Muscle of arm (tissue), 12 donors: ENCODE results near the gene CSNK1D. TPM values are rescaled to one million over a fixed set of nuclear protein-coding genes. Genes with fewer than 3 reads are reported as not detected.

Source experiments
- DNase-seq: peaks from one replicate; pipeline ENCODE4 v3.0.0-alpha.2; 2013
- polyA plus RNA-seq, 12 donors: library from polyadenylated mRNA; unstranded; fragments of 120-200 nt; gene quantifications; one replicate each; pipeline ENCODE4 v1.2.1, GENCODE V29; 2013; ENCODE audit not compliant: insufficient read length in 12 of 12

The CSNK1D gene
- polyA plus RNA-seq, 12 donors = 59.7 to 121 (median 65.0) TPM; not detected in 1

DNA sequence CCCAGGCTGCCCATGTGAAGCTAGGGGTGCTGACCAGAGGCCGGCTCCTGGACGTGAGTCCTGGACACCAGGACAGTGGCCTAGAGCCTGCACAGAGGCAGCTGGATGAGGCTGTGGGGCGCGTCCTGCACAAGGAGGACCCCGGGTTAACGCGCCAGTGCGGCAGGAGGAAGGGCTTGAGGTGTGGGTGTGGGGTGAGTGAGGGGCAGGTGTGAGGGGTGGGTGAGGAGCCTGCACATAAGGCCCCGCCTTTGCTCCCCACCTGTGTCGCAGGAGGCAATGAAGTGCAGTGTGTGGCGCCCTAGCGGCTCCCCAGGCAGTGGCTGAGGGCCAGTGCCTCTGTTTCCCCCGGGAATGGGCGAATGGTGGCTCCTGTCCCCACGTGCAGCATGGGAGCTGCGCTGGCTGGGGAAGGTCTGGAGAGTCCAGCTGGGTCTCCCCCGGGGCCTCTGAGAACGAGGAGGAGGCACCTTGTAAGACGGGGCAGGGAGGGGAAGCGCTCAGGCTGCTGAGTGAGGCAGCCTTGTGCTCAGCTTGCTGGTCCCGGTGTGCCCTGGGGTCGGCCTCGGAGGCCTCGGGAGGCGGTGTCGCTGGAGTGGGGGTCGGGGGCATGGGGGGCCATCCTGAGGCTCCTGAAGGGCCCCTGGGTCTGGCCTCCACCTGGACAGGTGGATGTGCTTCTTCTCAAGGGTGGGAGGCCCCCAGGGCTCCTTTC, 40.7 kb upstream of the CSNK1D start:
- DNase-seq = no peak

DNA sequence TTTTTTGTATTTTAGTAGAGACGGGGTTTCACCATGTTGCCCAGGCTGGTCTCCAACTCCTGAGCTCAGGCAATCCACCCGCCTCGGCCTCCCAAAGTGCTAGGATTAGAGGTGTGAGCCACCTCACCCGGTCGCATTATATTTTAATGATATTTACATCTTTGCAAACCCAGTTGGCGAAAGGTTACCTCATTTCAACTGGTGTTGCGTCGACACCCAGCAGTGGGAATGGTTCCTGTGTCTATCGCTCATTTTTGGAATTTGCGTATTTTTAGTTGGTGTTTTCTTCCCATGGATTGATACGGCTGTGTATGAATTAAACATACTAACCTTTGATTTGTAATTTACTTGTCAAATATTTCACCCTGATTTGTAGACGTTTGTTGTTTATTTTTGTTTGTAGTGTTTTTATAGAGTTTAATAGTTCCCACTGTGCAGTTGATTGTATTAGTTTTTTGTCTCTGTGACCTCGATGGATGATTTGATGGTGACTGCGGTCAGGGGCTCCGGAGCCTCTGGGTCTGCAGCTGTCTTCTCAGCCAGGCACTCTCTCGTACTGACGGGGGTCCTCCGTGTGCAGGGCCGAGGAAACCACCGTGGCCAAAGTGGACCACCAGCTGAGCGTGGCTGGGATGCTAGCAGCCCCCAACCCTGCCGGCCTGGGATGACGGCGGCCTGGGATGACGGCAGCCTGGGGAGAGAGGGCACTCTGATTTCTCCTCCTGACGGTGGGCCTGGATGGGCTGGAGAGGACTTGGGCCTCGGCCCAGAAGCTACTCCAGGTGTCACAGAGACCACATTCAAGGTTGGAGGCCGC, 39.9 kb upstream of the CSNK1D start:
- DNase-seq = no peak

DNA sequence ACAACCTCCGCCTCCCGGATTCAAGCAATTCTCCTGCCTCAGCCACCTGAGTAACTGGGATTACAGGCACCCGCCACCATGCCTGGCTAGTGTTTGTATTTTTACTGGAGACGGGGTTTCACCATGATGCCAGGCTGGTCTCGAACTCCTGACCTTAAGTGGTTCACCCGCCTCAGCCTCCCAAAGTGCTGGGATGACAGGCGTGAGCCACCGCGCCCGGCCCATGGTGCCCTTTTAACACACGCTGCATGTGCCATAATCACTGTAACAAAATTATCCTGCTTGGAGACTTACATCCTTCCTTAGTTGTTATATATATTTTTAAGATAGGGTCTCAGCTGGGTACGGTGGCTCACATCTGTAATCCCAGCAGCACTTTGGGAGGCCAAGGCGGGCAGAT, 38.5 kb upstream of the CSNK1D start:
- no peak for DNase-seq

DNA sequence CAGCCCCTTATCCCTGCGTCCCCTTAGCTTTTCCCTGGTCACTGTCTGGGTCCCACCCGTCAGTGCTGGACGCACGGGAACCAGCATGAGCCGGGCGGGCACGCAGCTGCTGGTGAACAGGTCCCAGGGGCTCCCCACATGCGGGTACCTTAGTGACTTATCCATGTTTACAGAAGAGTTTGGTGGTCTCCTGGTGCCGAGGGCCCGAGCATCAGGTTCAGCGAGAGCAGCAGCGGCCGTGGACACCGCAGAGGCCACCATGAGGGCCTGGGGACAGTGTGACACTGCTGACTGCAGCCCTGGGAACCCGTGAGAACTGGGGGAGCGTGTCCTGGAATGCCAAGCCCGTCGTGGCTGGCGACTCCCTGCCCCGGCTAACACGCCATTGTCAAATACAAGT, 37.4 kb upstream of the CSNK1D start:
- DNase-seq = no peak

DNA sequence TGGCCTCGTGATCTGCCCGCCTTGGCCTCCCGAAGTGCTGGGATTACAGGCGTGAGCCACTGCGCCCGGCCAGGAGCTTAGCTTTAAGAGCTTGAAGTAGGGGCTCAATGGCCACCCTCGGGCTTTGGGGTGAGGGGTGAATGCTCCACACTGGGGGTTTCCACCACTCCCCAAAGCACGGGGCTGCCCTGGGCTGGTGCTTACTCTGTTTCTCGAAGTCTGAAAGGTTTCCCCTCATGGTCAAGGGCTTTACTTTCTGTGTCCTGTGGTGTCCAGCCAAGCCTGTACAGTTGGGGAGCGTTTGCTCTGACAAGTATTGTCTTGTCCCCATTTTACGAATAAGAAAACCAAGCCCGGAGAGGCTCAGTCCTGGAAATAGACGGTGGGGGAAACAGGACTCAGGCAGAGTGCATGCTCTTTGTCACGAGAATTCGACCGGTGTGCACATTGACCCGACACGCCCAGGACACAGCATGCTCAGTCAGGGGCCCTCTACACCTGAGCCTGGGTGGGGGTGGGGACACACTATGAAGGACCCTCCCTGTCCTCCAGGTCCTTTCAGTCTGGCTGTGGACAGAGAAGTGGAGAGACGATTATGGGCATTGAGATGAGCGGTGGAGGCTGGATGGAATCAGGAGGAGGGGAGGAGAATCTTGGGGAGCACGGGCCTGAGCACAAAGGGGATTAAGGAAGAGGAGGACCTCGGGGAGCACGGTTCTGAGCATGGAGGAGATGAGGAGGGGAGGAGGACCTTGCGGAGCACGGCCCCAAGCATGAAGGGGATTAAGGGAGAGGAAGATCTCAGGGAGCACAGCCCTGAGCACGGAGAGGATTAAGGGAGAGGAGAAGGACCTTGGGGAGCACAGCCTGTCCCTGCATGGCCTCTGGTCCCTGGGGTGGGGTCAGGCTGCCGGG, 36.4 kb upstream of the CSNK1D start:
- DNase-seq = no peak

DNA sequence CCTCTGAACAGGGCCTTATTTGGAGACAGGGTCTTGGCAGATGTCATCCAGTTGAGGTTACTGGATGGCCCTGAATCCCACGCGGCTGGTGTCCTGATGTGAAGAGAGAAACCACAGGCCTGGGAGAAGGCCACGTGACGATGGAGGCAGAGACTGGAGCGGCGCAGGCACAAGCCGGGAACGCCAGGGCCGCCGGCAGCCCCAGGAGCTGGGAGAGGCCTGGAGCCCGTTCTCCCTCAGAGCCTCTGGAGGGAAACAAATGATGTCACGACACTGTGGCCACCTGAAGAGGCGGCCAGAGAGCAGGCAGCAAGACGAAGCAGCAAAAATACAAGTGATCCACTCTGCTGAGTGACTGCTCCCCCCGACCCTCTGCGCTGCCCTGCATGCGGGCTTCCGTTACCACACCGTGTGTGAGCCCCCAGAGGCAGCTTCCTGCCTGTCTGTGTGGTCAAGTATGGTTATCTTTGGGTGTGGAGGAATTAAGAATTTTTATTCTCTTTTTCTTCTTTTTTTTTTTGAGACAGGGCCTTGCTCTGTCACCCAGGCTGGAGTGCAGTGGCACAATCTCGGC, 32.3 kb upstream of the CSNK1D start:
- DNase-seq = no peak

DNA sequence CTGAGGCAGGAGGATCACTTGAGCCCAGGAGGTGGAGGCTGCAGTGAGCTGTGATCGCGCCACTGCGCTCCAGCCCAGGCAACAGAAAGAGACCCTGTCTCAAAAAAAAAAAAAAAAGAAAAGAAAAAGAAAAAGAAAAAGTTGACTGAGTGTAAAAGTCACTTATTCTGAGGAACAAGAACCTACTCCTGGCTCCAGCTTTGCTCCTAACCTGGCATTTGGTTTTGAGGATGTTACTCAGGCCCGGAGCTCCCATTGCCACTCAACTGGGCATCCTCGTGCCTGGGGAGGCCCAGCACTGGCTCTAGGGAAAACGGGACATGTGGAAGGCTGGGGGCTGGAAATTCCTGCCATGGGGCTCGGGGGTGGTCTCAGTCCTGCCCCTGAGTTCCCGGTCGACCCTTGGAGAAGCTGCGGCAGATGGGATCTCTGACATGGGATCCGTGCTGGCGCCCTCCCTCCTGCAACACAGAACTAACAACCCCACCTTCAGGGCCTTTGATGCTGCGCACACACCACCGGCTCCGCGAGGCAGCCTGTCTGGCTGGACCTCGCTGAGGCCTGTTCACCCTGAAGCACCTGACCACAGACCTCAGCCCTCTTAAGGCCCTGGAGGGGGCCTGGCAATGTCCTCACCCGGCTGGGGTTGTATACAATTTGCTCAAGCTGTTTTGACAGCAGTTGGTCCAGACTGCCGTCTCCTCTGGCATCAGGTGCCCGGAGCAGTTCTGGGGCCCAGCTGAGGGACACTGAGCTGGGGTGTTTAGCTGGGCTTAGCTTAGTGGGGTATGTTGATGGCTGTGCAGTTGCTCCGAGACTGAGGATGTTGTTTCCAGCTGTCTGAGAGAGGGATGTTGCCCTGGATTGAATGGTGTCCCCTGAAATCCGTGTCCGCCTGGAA, 31.6 kb upstream of the CSNK1D start:
- no peak for DNase-seq

DNA sequence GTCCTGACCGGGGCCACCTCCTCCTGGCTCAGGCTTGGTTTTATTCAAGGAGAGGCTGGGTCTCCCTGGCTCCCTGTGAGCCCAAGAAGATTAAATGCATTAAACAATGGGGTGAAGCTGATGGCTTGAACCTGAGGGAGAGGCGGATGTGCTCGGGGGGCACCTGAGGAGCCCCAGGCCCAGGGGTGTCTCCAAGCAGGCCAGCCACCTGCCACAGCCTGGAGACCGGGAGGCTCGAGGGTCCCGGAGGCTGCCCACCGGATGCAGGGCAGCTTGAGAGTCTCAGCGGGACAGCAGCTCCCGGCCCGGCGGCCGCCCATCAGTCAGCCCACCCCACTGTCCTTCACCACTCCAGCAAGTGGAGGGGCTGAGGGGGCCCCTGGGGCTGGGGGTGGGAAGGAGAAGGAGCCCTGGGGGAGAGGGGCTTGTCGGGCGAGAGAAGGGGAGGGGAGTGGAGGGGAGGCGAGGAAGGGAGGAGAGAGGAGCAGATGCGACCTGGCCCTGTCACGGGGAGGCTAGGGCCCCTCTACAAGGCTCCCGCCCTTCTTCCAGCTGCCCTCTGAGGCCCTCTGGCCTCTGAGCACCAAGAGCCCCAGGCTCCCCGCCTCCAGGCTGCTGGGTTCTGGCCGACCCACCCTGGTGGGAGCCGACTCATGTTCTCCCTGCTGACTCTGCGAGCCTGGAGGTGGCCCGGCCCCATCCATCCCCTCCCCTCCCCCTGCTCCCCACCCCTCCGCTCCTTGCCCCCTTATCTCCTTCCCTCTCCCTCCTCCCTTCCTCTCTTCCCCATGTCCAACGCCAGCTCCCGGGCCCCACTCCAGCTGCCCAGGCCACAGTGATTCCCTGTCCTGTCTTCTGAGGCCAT, 30.7 kb upstream of the CSNK1D start:
- no peak for DNase-seq

DNA sequence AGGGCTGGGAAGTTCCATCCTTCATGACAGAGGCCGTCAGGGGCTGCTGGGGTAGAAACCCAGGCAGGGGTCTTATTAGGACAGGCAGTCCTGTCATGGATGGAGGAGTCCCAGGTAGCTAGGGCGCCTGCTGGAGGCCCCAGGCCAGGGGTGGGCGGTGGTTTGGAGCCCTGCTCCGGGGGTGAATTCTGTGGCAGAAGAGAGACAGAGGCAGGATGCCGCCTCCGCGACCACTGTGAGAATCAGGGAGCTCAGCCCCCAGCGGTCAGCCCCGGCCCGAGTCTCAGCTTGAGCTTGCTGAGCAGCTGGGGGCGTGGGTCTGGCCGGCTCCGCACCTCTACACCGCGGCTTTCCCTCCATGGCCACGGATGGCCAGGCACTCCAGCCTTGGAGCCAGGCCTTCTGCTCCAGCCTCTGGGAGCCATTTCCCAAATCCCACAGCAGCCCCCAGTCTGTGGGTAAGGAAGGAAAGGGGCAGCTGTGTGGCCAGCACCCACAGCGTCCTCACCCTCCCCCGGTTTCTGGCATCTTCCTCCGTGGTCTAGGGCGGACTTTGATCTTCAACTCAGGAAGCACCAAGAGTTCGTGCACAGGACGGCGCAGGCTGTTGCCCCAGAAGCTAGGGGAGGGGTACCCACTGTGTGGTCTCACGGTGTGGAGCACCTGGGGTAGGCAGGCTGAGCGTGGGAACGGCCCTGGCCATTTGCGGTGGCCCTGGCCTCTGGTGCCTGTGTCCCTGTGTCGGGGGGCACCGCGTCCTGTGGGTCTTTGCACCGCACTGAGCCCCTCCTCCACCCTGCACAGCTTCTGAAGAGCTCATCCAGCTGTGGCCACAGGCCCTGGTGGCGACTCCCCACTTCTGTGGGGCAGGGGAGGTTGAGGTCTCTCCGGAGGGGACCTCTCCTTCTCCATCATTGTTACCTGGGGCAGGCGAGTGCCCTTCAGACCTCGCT, 29.8 kb upstream of the CSNK1D start:
- DNase-seq = no peak

DNA sequence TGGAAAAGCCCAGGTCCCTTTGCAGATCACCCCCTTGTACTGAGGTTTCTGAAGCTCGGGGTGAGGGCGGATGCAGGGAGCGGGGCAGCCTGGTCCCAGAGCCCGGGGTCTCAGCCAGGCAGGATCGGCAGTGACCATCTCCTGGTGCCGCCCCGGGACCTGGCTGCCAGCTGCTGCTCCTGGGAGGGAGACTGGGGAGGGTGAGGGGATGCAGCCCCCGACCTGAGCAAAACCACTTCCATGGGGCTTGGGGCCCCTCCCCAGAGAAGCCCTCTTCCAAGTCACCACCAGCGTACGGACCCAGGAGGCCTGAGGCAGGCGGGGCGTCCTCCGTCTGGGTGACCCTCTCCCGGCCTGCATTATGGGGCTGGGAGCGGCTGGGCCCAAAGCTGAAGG, 29.1 kb upstream of the CSNK1D start:
- DNase-seq = no peak

DNA sequence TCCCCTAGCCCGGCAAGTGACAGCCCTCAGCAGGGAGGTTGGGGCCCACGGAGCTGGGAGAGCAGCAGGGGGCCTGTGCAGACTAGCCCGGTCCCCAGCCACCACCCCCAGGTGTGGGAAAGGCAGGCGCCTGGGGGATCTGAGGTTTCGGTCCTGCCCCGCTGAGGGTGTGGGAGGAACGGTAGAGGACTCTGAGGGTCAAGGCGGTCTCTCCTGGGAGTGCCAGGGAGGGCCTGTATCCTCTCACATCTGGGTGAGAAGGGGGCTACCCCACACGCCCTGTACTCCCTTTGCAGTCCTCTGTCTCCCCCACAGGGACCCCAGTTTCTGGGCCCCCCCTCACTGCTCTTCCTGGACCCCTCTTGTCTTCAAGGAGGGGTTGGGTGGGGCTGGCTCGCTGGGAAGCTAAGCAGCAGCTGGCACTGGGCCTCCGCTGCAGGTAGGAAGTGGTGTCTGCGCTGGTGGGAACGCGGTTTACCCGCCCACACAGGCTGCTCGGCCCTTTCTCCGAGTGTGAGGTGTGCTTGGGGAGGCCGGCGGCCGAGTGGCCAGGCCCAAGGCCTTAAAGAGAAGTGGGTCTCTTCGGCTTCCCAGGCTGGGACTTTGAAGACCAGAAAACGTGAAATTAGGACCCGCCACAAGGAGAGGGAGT, 28.5 kb upstream of the CSNK1D start:
- DNase-seq = no peak

DNA sequence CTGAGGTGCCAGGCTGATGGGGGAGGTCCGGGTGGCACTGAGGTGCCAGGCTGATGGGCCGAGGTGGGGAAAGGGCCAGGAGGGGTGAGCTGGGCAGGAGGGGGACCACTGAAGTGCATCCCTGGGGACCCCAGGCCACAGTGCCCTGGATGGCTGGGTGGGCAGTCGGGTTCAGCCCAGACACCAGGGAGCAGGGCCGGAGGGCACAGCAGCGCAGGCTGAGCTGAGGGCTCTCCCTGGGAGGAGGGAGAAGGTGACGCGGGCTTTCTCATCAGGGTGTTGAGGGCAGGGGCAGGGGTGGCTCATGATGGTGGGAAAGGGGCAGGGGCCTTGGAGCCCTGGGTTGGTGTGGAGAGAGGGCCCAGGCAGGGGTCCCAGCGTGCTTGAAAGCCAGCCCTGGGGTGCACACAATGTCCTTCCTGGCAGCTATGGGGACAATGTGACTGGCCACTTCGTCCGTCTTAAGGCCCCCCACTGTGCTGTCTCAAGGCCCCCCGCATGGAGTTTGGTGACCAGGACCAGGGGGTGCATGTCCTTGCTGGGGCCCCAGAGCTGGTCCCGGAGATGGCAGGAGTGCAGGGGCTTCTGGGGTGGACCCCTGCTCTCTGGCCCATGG, 27.9 kb upstream of the CSNK1D start:
- DNase-seq = no peak

DNA sequence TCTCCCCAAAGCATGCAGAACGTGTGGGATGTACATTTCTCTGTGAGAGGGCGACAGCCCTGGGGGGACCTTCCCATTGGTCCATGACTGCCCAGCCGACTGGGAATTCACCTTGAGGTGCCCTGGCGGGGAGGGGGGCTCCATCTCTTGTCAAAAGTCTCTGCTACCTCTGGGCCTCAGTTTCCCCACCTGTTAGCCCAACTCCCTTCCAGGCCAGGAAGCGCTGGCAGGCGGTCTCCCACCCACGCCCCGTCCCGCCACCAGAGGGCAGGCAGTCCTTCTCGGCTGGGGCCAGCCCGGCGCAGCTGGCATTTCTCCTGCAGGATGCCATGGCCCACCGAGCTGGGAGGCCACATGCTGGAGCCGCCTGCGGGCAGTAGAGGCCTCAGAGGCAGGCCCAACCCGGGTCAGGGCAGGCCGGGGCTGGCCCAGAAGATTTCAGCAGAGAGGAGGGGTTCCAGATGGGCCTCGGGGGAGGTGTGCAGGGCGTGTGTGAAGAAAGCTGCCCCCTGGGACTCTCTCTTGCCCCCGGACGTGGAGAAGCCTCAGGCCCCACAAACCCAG, 27.3 kb upstream of the CSNK1D start:
- DNase-seq = peak; percentile 35

DNA sequence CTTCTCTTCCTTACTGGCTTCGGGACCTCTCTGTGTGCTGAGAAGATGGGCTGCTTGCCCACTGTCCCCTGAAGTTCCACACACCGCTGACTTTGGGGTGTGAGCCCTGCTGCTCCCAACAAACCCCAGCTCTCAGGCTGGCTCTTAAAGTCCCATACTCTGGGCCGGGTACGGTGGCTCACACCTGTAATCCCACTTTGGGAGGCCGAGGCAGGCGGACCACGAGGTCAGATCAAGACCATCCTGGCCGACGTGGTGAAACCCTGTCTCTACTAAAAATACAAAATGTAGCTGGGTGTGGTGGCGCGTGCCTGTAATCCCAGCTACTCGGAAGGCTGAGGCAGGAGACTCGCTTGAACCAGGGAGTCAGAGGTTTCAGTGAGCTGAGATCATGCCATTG, 26.7 kb upstream of the CSNK1D start:
- no peak for DNase-seq

DNA sequence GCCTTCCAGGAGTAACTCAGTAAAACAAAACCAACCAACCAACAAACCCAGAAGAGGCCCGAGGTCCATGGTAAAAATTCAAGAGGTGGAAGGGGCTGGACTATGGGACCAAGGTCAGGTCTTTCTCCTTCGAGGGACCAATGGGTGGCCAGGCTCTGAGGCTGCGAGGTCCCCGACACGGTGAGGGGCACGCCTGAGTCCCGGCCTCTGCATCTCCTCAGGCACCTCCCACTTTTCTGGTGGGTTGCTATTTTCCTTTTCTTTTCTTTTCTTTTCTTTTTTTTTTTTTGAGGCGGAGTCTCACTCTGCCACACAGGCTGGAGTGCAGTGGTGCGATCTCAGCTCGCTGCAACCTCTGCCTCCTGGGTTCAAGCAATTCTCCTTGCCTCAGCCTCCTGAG, 26.0 kb upstream of the CSNK1D start:
- no peak for DNase-seq

DNA sequence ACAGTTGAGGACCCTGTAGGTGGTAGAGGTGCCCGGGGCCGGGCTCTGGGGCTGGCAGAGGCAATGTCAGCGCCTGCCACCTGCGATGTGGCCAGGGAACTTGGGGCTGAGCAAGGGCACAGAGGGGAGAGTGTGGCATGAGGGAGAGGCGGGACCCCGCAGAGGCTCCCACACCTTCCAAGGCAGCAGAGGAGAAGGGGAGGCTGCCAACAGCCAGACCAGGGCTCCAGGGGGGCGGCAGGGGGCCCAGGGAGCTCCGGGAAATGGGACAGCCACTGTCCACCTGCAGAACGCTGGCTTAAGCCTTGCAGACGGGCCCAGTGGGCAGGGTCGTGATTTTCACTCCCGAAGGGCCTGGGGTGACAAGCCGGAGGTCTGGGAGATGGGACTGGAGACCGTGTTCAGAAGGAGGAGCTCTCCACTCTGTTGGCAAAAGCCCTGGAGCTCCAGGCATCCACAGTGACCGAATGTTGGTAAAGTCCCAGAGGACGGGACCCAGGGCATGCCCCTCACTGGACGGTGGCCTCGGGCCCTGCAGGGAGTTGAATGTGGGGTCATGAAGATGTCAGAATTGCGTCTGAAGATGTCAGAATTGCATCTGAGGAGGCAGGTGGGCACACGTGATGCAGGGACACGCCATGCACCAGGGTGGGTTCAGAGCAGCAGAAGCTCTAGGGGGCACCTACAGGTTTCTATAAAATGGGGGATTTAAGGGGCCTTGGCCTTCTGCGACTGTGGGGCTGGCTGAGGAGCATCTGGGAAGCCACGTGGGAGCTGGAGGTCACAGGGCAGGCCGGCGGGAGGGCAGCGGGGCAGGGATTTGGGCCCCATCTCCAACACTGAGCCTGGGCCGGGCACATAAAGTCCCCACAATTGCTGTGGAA, 25.3 kb upstream of the CSNK1D start:
- no peak for DNase-seq
